Neural cell (in vitro differentiated cells): ENCODE measurements around the gene TAF3. TPM values are rescaled to one million over a fixed set of nuclear protein-coding genes. Genes with fewer than 3 reads are reported as not detected.

Source experiments
- H2AFZ ChIP-seq: fragments of 200-600, 300-800 bp; sonication (generic), shearing (Covaris generic); 2 replicates; pipeline ENCODE4 v1.6.0; 2014; ENCODE audit warnings: low read depth, mild to moderate bottlenecking, antibody characterized with exemption, low read length, moderate library complexity
- H3F3A ChIP-seq: fragments of 200-600 bp; shearing (Covaris generic); 2 replicates; pipeline ENCODE4 v1.6.1; 2016; ENCODE audit warnings: mild to moderate bottlenecking, moderate library complexity, mixed read lengths, antibody characterized with exemption, low read length; ENCODE audit not compliant: insufficient read depth, poor library complexity, severe bottlenecking
- H3K27ac ChIP-seq: fragments of 200-600, 300-800 bp; sonication (generic), shearing (Covaris generic); 2 replicates; pipeline ENCODE4 v1.5.1; 2014; ENCODE audit warnings: mild to moderate bottlenecking, low read length, moderate library complexity
- H3K27me3 ChIP-seq: fragments of 300-800, 200-600 bp; sonication (generic), shearing (Covaris generic); 2 replicates; pipeline ENCODE4 v1.6.0; 2014; ENCODE audit warnings: mild to moderate bottlenecking, low read depth, low read length, moderate library complexity; ENCODE audit not compliant: insufficient read depth
- H3K36me3 ChIP-seq: fragments of 300-800, 200-600 bp; sonication (generic), shearing (Covaris generic); 2 replicates; pipeline ENCODE4 v1.5.1; 2014; ENCODE audit warnings: mild to moderate bottlenecking, antibody characterized with exemption, low read length, moderate library complexity; ENCODE audit not compliant: insufficient read depth
- H3K4me2 ChIP-seq: fragments of 300-800, 200-600 bp; sonication (generic), shearing (Covaris generic); 2 replicates; pipeline ENCODE4 v1.6.0; 2014; ENCODE audit warnings: mild to moderate bottlenecking, low read length
- H3K4me3 ChIP-seq: fragments of 300-800, 200-600 bp; sonication (generic), shearing (Covaris generic); 2 replicates; pipeline ENCODE4 v1.5.1; 2014; ENCODE audit warnings: mild to moderate bottlenecking, low read length, moderate library complexity
- H3K79me2 ChIP-seq: fragments of 200-600 bp; shearing (Covaris generic); replicated peaks from 2 replicates; pipeline ENCODE4 v1.6.0; 2014; ENCODE audit warnings: mild to moderate bottlenecking, low read length, moderate library complexity; ENCODE audit not compliant: insufficient read depth
- H3K9ac ChIP-seq: fragments of 300-800, 200-600 bp; sonication (generic), shearing (Covaris generic); 2 replicates; pipeline ENCODE4 v1.6.1; 2016; ENCODE audit warnings: mild to moderate bottlenecking, low read length, mixed read lengths
- H3K9me2 ChIP-seq: fragments of 200-600 bp; shearing (Covaris generic); 2 replicates; pipeline ENCODE4 v1.6.1; 2016; ENCODE audit warnings: mild to moderate bottlenecking, low read length, mixed read lengths; ENCODE audit not compliant: insufficient read depth
- H3K9me3 ChIP-seq: fragments of 200-600, 300-800 bp; sonication (generic), shearing (Covaris generic); 2 replicates; pipeline ENCODE4 v1.6.1; 2016; ENCODE audit warnings: mild to moderate bottlenecking, mixed run types, low read length, moderate library complexity, mixed read lengths
- H4K20me1 ChIP-seq: fragments of 200-600 bp; shearing (Covaris generic); 2 replicates; pipeline ENCODE4 v1.6.1; 2016; ENCODE audit warnings: mild to moderate bottlenecking, mixed run types; ENCODE audit not compliant: insufficient read depth
- CTCF ChIP-seq: fragments of 450-650 bp; IDR thresholded peaks from 2 replicates; pipeline ENCODE4 v1.5.1; 2014; ENCODE audit warnings: antibody characterized with exemption, mild to moderate bottlenecking, moderate library complexity; ENCODE audit not compliant: poor library complexity, severe bottlenecking
- EP300 ChIP-seq: fragments of 450-650 bp; conservative IDR thresholded peaks from 2 replicates; pipeline ENCODE4 v1.6.1; 2014; ENCODE audit warnings: antibody characterized with exemption, mild to moderate bottlenecking, moderate library complexity; ENCODE audit not compliant: poor library complexity, severe bottlenecking
- EZH2 ChIP-seq: fragments of 200-600, 300-800 bp; shearing (Covaris generic), sonication (generic); IDR thresholded peaks from 2 replicates; pipeline ENCODE4 v1.6.1; 2014; ENCODE audit warnings: antibody characterized with exemption, low read length, borderline replicate concordance, mild to moderate bottlenecking; ENCODE audit not compliant: insufficient read depth, poor library complexity, severe bottlenecking
- MXI1 ChIP-seq: fragments of 450-650 bp; conservative IDR thresholded peaks from 2 replicates; pipeline ENCODE4 v1.6.1; 2014; ENCODE audit warnings: antibody characterized with exemption, mild to moderate bottlenecking; ENCODE audit not compliant: poor library complexity, severe bottlenecking
- POLR2AphosphoS5 ChIP-seq: IDR thresholded peaks from 2 replicates; pipeline ENCODE4 v1.6.1; 2012
- RAD21 ChIP-seq: fragments of 450-650 bp; conservative IDR thresholded peaks from 2 replicates; pipeline ENCODE4 v1.6.1; 2014; ENCODE audit warnings: antibody characterized with exemption, mild to moderate bottlenecking, moderate library complexity
- REST ChIP-seq: IDR thresholded peaks from 2 replicates; pipeline ENCODE4 v1.6.1; 2012; ENCODE audit warnings: borderline replicate concordance
- SMC3 ChIP-seq: fragments of 450-650 bp; conservative IDR thresholded peaks from 2 replicates; pipeline ENCODE4 v1.6.1; 2014; ENCODE audit warnings: antibody characterized with exemption, mild to moderate bottlenecking, moderate library complexity; ENCODE audit not compliant: poor library complexity
- TAF1 ChIP-seq: IDR thresholded peaks from 2 replicates; pipeline ENCODE4 v1.6.1; 2012; ENCODE audit warnings: low read depth
- polyA plus RNA-seq: library from polyadenylated mRNA; depleted of rRNA; stranded (reverse); fragments of >200 nt; gene quantifications from 2 replicates; pipeline ENCODE4 v1.2.3, GENCODE V29; 2014

Gene TAF3
- polyA plus RNA-seq, 1 donor from 2014 or later, result 2.0 TPM

DNA sequence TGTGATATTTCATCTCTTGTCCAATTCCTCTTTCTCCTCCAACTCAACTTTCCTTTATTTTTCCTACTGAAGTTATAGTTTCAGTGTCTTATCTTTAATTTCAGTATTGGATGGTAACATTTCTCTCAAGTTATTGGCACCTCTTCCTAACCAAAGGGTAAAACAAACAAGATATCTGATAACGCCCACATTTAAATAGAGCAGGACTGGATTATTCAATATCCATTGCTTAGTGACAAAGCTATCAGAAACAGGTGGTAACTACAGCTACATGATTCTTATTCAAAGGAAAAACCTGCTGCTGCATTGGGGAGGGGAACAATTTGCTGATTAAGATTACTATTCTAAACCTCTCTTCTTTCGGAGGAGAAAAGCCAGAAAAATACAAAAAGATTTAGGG is 87.8 kb downstream of the TAF3 start:
- H3K79me2 ChIP-seq, result no peaks in the 10 kb centered on the region

DNA sequence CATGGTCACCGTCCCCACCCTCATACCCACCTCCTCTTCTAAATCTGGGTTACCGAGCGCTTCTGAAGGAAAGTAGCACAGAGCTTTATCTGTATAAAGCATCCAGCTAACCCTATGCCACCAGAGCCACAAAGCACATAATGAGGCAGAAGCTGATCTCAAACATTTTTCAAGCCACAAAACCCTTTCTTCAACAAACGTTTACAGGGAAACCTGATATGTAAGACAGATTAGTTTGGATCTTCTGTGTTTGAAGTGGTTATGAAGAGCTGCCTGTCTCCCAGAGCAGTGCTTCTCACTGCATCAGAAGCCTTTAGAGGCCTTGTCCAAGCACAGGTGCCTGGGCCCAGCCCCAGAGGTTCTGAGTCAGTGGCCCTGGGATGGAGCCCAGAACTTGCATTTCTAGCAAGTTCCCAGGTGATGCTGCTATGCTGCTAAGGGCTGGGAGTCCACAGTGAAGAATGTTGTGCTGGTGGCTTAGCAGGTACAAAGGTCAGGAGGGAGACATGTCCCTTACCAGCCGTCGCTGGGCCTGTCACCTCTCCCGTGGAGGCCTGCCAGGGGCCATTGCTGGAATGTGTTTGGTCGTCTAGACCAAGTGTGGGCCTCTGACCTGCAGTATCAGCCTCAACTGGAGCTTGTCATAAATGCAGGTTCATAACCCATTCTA is 90.4 kb downstream of the TAF3 start:
- TF ChIP-seq EZH2 (no peak), MXI1 (no peak), SMC3 (no peak), REST (no peak), TAF1 (no peak), RAD21 (no peak), CTCF (no peak), POLR2AphosphoS5 (no peak), EP300 (no peak)
- H3K9ac ChIP-seq, result no peak overlapping the region
- no peaks in the 10 kb centered on the region for H3K27me3 ChIP-seq
- no peaks in the 10 kb centered on the region for H3F3A ChIP-seq
- H3K27ac ChIP-seq, result no peak overlapping the region
- H3K4me3 ChIP-seq, result no peak overlapping the region
- H4K20me1 ChIP-seq, result no peaks in the 10 kb centered on the region
- H3K9me2 ChIP-seq, result no peaks in the 10 kb centered on the region
- H3K79me2 ChIP-seq, result no peaks in the 10 kb centered on the region
- H3K4me2 ChIP-seq, result no peak overlapping the region
- H3K9me3 ChIP-seq, result no peaks in the 10 kb centered on the region
- no peaks in the 10 kb centered on the region for H3K36me3 ChIP-seq
- no peak overlapping the region for H2AFZ ChIP-seq

More for the DNA sequence above, 87.8 kb downstream of the TAF3 start:
- TF ChIP-seq RAD21, result no peak
- TF ChIP-seq EZH2, result no peak
- TF ChIP-seq POLR2AphosphoS5, result no peak
- TF ChIP-seq REST, result no peak
- no peak for TF ChIP-seq SMC3
- TF ChIP-seq TAF1, result no peak
- no peak for TF ChIP-seq MXI1
- no peak for TF ChIP-seq EP300
- Histone ChIP-seq H3K27me3 (no peaks in the 10 kb centered on the region), H3K36me3 (no peaks in the 10 kb centered on the region), H2AFZ (no peak overlapping the region), H3K4me3 (no peak overlapping the region), H3K27ac (no peak overlapping the region), H3K9me2 (no peaks in the 10 kb centered on the region), H4K20me1 (no peaks in the 10 kb centered on the region), H3K9me3 (no peaks in the 10 kb centered on the region), H3K9ac (no peak overlapping the region), H3K4me2 (no peak overlapping the region), H3F3A (no peaks in the 10 kb centered on the region)
